ENCODE data around the gene LRP1-AS. TPM values are rescaled to one million over a fixed set of nuclear protein-coding genes. Genes with fewer than 3 reads are reported as not detected.

LRP1-AS gene
- total RNA-seq, 2 donors from 2014 or later, result not detected

Small RNA genes within 50 kb of the gene (microRNA-seq; reads per million reads assigned to microRNA genes)
- gene MIR1228, result 1.6 to 2.2 reads per million in 2 donors

Other genes with a start within 250 kb of the LRP1-AS start
- gene SDR9C7, start 213.2 kb downstream of the LRP1-AS start, total RNA-seq, result not detected
- under 1 TPM; 0.27 to 0.29 TPM for gene RDH16, start 190.0 kb downstream of the LRP1-AS start, total RNA-seq
- gene ZBTB39, start 141.1 kb downstream of the LRP1-AS start, total RNA-seq, result 1 to 10 TPM; 3.8 to 4.5 TPM
- gene TAC3, start 131.1 kb downstream of the LRP1-AS start, total RNA-seq, result not detected
- under 1 TPM; 0.09 to 0.13 TPM for gene MYO1A, start 97.5 kb downstream of the LRP1-AS start, total RNA-seq
- 1 to 10 TPM; 2.8 to 5.3 TPM for gene NEMP1, start 68.8 kb downstream of the LRP1-AS start, total RNA-seq
- 10 to 100 TPM; 11.1 to 17.1 TPM for gene NAB2, start 58.5 kb downstream of the LRP1-AS start, total RNA-seq
- gene STAT6, start 36.3 kb downstream of the LRP1-AS start, total RNA-seq, result 10 to 100 TPM; 77.7 to 78.1 TPM
- 100 to 1,000 TPM; 188 to 222 TPM for gene LRP1, start 19.1 kb downstream of the LRP1-AS start, total RNA-seq
- 1 to 10 TPM in 1 of 2 donors, under 1 TPM in 1; 0.50 to 2.1 TPM for gene NXPH4, start 69.2 kb upstream of the LRP1-AS start, total RNA-seq
- 10 to 100 TPM; 31.1 to 39.6 TPM for gene SHMT2, start 82.1 kb upstream of the LRP1-AS start, total RNA-seq
- gene STAC3, start 103.6 kb upstream of the LRP1-AS start, total RNA-seq, result 1 to 10 TPM; 1.2 to 2.7 TPM

Measured in left cardiac atrium (tissue), 2 donors.